ENCODE data around the gene SLC25A21.

SLC25A21 gene

GRCh38 chr14:36664322-36665193 is 507.8 kb downstream of the SLC25A21 start:
- DNase-seq (ENCODE audit: low read depth): no peak
- no peak overlapping the region for H3K4me3 ChIP-seq (ENCODE audit: low read depth, low read length)
- TF ChIP-seq CTCF (IDR thresholded peaks at IDR 0.05; ENCODE audit: low read depth, low read length, missing control alignments): no peak
- in situ Hi-C loops (cut with HindIII; ENCODE audit: low sequenced_read_pairs): no loop called here

- DNase-seq (ENCODE audit: low read depth): no peak
- H3K4me3 ChIP-seq (ENCODE audit: low read depth, low read length): no peak overlapping the region
- in situ Hi-C loops (cut with HindIII; ENCODE audit: low sequenced_read_pairs): no loop called here
- no peak for TF ChIP-seq CTCF (IDR thresholded peaks at IDR 0.05; ENCODE audit: low read depth, low read length, missing control alignments)
Measured at GRCh38 chr14:36663404-36664321, 508.7 kb downstream of the SLC25A21 start.

- in situ Hi-C loops (cut with HindIII; ENCODE audit: low sequenced_read_pairs): no loop called here
- H3K4me3 ChIP-seq (ENCODE audit: low read depth, low read length): peak overlapping the region; percentile 36
- TF ChIP-seq CTCF (IDR thresholded peaks at IDR 0.05; ENCODE audit: low read depth, low read length, missing control alignments): no peak
- DNase-seq (ENCODE audit: low read depth): no peak
Measured at GRCh38 chr14:36662543-36663403, 509.6 kb downstream of the SLC25A21 start.

GRCh38 chr14:36662258-36662542 is 510.2 kb downstream of the SLC25A21 start:
- TF ChIP-seq CTCF (IDR thresholded peaks at IDR 0.05; ENCODE audit: low read depth, low read length, missing control alignments): no peak
- peak overlapping the region; percentile 36 for H3K4me3 ChIP-seq (ENCODE audit: low read depth, low read length)
- in situ Hi-C loops (cut with HindIII; ENCODE audit: low sequenced_read_pairs): no loop called here
- no peak for DNase-seq (ENCODE audit: low read depth)

- in situ Hi-C loops (cut with HindIII; ENCODE audit: low sequenced_read_pairs): no loop called here
- peak within 1 kb of the TSS; percentile 36 for H3K4me3 ChIP-seq (ENCODE audit: low read depth, low read length)
- TF ChIP-seq CTCF (IDR thresholded peaks at IDR 0.05; ENCODE audit: low read depth, low read length, missing control alignments): no peak
- DNase-seq (ENCODE audit: low read depth): peak; percentile 18
Measured at GRCh38 chr14:36661506-36662257, 510.7 kb downstream of the SLC25A21 start, which contains the start of gene PAX9. PAX9 (plus strand) TSS chr14:36661860; CDS start chr14:36662090, 230 bp downstream.

Measured in astrocyte of the cerebellum (primary cell).